HEK293 (cell line): Measurements from ENCODE around the gene CACHD1.

Source experiments
- GLI4 ChIP-seq: fragments of 450-650 bp; formaldehyde crosslinking; IDR thresholded peaks from 2 replicates; pipeline ENCODE4 v1.5.1; 2016; ENCODE audit warnings: missing biosample characterization, missing genetic modification characterization
- HOXC10 ChIP-seq: sonication (generic); formaldehyde crosslinking; IDR thresholded peaks from 2 replicates; pipeline ENCODE4 v1.8.1; 2023; ENCODE audit warnings: mild to moderate bottlenecking, missing genetic modification reagents
- INSM2 ChIP-seq: fragments of 450-650 bp; formaldehyde crosslinking; IDR thresholded peaks from 2 replicates; pipeline ENCODE4 v1.5.1; 2016; ENCODE audit warnings: missing biosample characterization, missing genetic modification characterization
- MZF1 ChIP-seq: fragments of 450-650 bp; formaldehyde crosslinking; IDR thresholded peaks from 2 replicates; pipeline ENCODE4 v1.5.1; 2017; ENCODE audit warnings: missing biosample characterization, missing genetic modification characterization, borderline replicate concordance
- OVOL3 ChIP-seq: fragments of 450-650 bp; formaldehyde crosslinking; IDR thresholded peaks from 2 replicates; pipeline ENCODE4 v1.5.1; 2016; ENCODE audit warnings: missing biosample characterization, missing genetic modification characterization
- SCRT2 ChIP-seq: fragments of 450-650 bp; formaldehyde crosslinking; IDR thresholded peaks from 2 replicates; pipeline ENCODE4 v1.5.1; 2016; ENCODE audit warnings: missing biosample characterization, missing genetic modification characterization
- TRIM28 ChIP-seq: IDR thresholded peaks from 2 replicates; pipeline ENCODE4 v1.6.1; 2011; ENCODE audit warnings: low read length, control low read depth, borderline replicate concordance
- ZBTB48 ChIP-seq: fragments of 450-650 bp; formaldehyde crosslinking; IDR thresholded peaks from 2 replicates; pipeline ENCODE4 v1.5.1; 2016; ENCODE audit warnings: missing biosample characterization, missing genetic modification characterization
- ZNF157 ChIP-seq: fragments of 450-650 bp; formaldehyde crosslinking; IDR thresholded peaks from 2 replicates; pipeline ENCODE4 v1.5.1; 2016; ENCODE audit warnings: missing biosample characterization, missing genetic modification characterization
- ZNF16 ChIP-seq: fragments of 450-650 bp; formaldehyde crosslinking; IDR thresholded peaks from 2 replicates; pipeline ENCODE4 v1.5.1; 2016; ENCODE audit warnings: low read depth, missing biosample characterization, missing genetic modification characterization
- ZNF214 ChIP-seq: fragments of 450-650 bp; formaldehyde crosslinking; IDR thresholded peaks from 2 replicates; pipeline ENCODE4 v1.5.1; 2017; ENCODE audit warnings: missing biosample characterization, mild to moderate bottlenecking, missing genetic modification characterization, borderline replicate concordance
- ZNF223 ChIP-seq: fragments of 450-650 bp; formaldehyde crosslinking; IDR thresholded peaks from 2 replicates; pipeline ENCODE4 v1.5.1; 2016; ENCODE audit warnings: missing biosample characterization, missing genetic modification characterization
- ZNF24 ChIP-seq: fragments of 450-650 bp; formaldehyde crosslinking; IDR thresholded peaks from 2 replicates; pipeline ENCODE4 v1.5.1; 2016; ENCODE audit warnings: missing biosample characterization, missing genetic modification characterization
- ZNF341 ChIP-seq: fragments of 450-650 bp; formaldehyde crosslinking; IDR thresholded peaks from 2 replicates; pipeline ENCODE4; 2016; ENCODE audit warnings: low read depth, missing biosample characterization, missing genetic modification characterization
- ZNF366 ChIP-seq: fragments of 450-650 bp; formaldehyde crosslinking; conservative IDR thresholded peaks from 2 replicates; pipeline ENCODE4 v1.5.1; 2016; ENCODE audit warnings: missing biosample characterization, missing genetic modification characterization
- ZNF560 ChIP-seq: fragments of 450-650 bp; formaldehyde crosslinking; IDR thresholded peaks from 2 replicates; pipeline ENCODE4 v1.5.1; 2017; ENCODE audit warnings: missing biosample characterization, missing genetic modification characterization, borderline replicate concordance
- ZNF600 ChIP-seq: fragments of 450-650 bp; formaldehyde crosslinking; IDR thresholded peaks from 2 replicates; pipeline ENCODE4 v1.5.1; 2016; ENCODE audit warnings: missing biosample characterization, missing genetic modification characterization
- ZNF610 ChIP-seq: fragments of 450-650 bp; formaldehyde crosslinking; IDR thresholded peaks from 2 replicates; pipeline ENCODE4 v1.5.1; 2016; ENCODE audit warnings: missing biosample characterization, missing genetic modification characterization, borderline replicate concordance
- ZNF621 ChIP-seq: fragments of 450-650 bp; formaldehyde crosslinking; IDR thresholded peaks from 2 replicates; pipeline ENCODE4 v1.5.1; 2017; ENCODE audit warnings: missing biosample characterization, missing genetic modification characterization
- ZNF624 ChIP-seq: fragments of 450-650 bp; formaldehyde crosslinking; IDR thresholded peaks from 2 replicates; pipeline ENCODE4 v1.5.1; 2017; ENCODE audit warnings: missing biosample characterization, missing genetic modification characterization
- ZNF639 ChIP-seq: fragments of 450-650 bp; formaldehyde crosslinking; IDR thresholded peaks from 2 replicates; pipeline ENCODE4 v1.5.1; 2016; ENCODE audit warnings: missing biosample characterization, missing genetic modification characterization
- ZNF677 ChIP-seq: fragments of 450-650 bp; IDR thresholded peaks from 2 replicates; pipeline ENCODE4 v1.5.0; 2018; ENCODE audit warnings: missing biosample characterization, mild to moderate bottlenecking, missing genetic modification characterization, moderate library complexity
- ZNF791 ChIP-seq: fragments of 450-650 bp; formaldehyde crosslinking; IDR thresholded peaks from 2 replicates; pipeline ENCODE4 v1.5.1; 2016; ENCODE audit warnings: missing biosample characterization, missing genetic modification characterization
- ZNF837 ChIP-seq: fragments of 450-650 bp; formaldehyde crosslinking; IDR thresholded peaks from 2 replicates; pipeline ENCODE4 v1.5.1; 2016; ENCODE audit warnings: missing biosample characterization, missing genetic modification characterization
- ZSCAN30 ChIP-seq: fragments of 450-650 bp; IDR thresholded peaks from 2 replicates; pipeline ENCODE4 v1.5.1; 2018; ENCODE audit warnings: missing biosample characterization, mild to moderate bottlenecking, missing genetic modification characterization, moderate library complexity
- TF ChIP-seq, protein P1 (sequence below): fragments of 450-650 bp; formaldehyde crosslinking; IDR thresholded peaks from 2 replicates; pipeline ENCODE4 v1.5.1; 2017; ENCODE audit warnings: missing biosample characterization, missing genetic modification characterization
- TF ChIP-seq, protein P2 (sequence below): fragments of 450-650 bp; formaldehyde crosslinking; IDR thresholded peaks from 2 replicates; pipeline ENCODE4 v1.5.1; 2016; ENCODE audit warnings: missing biosample characterization, missing genetic modification characterization
- TF ChIP-seq, protein P3 (sequence below): fragments of 450-650 bp; formaldehyde crosslinking; IDR thresholded peaks from 2 replicates; pipeline ENCODE4 v1.5.1; 2016; ENCODE audit warnings: missing biosample characterization, missing genetic modification characterization
- TF ChIP-seq, protein P4 (sequence below): fragments of 450-650 bp; formaldehyde crosslinking; IDR thresholded peaks from 2 replicates; pipeline ENCODE4 v1.5.1; 2016; ENCODE audit warnings: missing biosample characterization, missing genetic modification characterization
- TF ChIP-seq, protein P5 (sequence below): fragments of 450-650 bp; formaldehyde crosslinking; IDR thresholded peaks from 2 replicates; pipeline ENCODE4 v1.5.1; 2016; ENCODE audit warnings: missing biosample characterization, missing genetic modification characterization

Gene CACHD1

DNA sequence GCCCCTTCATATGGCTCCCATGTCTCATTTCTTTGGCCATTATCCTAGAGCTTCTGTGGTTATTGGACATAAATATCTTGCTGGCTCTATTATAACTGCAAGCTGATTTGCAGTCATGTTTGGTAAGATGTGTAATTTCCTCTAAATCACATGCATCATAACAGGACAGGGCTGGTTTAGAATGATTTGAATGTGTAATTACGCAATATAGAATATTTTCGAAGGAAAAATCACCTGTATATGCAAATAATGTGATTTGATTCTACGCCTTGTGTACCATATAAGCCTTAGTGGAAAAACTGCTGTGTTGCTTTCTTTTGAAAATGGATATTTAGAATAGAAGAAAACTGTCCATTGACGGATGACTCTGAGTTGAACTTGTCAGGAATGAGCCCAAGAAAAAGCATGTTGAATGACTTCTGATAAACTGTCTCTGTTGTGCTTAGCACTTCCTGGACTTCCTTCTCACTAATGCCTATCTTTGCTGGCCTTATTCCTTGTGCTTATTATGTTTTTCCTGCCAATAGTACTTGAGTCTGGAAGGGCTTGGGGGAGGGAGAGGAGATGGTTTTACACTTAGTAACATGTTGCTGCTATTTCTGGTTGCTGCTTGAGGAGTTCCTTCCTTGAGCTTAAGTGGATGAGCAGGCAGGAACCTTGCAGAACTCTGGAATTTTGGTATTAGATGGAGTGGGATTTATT is 6.5 kb downstream of the CACHD1 start (continued):
- TF ChIP-seq, protein P1, sequence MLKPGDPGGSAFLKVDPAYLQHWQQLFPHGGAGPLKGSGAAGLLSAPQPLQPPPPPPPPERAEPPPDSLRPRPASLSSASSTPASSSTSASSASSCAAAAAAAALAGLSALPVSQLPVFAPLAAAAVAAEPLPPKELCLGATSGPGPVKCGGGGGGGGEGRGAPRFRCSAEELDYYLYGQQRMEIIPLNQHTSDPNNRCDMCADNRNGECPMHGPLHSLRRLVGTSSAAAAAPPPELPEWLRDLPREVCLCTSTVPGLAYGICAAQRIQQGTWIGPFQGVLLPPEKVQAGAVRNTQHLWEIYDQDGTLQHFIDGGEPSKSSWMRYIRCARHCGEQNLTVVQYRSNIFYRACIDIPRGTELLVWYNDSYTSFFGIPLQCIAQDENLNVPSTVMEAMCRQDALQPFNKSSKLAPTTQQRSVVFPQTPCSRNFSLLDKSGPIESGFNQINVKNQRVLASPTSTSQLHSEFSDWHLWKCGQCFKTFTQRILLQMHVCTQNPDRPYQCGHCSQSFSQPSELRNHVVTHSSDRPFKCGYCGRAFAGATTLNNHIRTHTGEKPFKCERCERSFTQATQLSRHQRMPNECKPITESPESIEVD, result peak; percentile 90
- TF ChIP-seq ZNF610 (tag by site-specific recombination) (no peak), ZNF624 (tag by site-specific recombination) (no peak), ZNF621 (tag by site-specific recombination) (no peak), HOXC10 (CRISPR knock-in tag) (no peak), MZF1 (tag by site-specific recombination) (no peak), ZNF677 (tag by site-specific recombination) (no peak), ZNF791 (tag by site-specific recombination) (no peak), ZSCAN30 (no peak), ZNF560 (no peak), GLI4 (tag by site-specific recombination) (no peak), ZNF16 (no peak), ZNF157 (no peak), ZNF639 (tag by site-specific recombination) (no peak), INSM2 (tag by site-specific recombination) (no peak), OVOL3 (tag by site-specific recombination) (no peak), ZNF600 (tag by site-specific recombination) (peak; percentile 67), ZBTB48 (no peak), ZNF223 (tag by site-specific recombination) (no peak), SCRT2 (tag by site-specific recombination) (peak; percentile 88), ZNF837 (tag by site-specific recombination) (no peak), ZNF214 (tag by site-specific recombination) (no peak), ZNF24 (tag by site-specific recombination) (no peak), ZNF366 (tag by site-specific recombination) (no peak), ZNF341 (tag by site-specific recombination) (no peak), TRIM28 (0 out of 2 replicates have a peak, but pooled peaks have one; percentile 19)
- TF ChIP-seq, protein P2, sequence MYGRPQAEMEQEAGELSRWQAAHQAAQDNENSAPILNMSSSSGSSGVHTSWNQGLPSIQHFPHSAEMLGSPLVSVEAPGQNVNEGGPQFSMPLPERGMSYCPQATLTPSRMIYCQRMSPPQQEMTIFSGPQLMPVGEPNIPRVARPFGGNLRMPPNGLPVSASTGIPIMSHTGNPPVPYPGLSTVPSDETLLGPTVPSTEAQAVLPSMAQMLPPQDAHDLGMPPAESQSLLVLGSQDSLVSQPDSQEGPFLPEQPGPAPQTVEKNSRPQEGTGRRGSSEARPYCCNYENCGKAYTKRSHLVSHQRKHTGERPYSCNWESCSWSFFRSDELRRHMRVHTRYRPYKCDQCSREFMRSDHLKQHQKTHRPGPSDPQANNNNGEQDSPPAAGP (tag by site-specific recombination), result no peak
- TF ChIP-seq, protein P3, sequence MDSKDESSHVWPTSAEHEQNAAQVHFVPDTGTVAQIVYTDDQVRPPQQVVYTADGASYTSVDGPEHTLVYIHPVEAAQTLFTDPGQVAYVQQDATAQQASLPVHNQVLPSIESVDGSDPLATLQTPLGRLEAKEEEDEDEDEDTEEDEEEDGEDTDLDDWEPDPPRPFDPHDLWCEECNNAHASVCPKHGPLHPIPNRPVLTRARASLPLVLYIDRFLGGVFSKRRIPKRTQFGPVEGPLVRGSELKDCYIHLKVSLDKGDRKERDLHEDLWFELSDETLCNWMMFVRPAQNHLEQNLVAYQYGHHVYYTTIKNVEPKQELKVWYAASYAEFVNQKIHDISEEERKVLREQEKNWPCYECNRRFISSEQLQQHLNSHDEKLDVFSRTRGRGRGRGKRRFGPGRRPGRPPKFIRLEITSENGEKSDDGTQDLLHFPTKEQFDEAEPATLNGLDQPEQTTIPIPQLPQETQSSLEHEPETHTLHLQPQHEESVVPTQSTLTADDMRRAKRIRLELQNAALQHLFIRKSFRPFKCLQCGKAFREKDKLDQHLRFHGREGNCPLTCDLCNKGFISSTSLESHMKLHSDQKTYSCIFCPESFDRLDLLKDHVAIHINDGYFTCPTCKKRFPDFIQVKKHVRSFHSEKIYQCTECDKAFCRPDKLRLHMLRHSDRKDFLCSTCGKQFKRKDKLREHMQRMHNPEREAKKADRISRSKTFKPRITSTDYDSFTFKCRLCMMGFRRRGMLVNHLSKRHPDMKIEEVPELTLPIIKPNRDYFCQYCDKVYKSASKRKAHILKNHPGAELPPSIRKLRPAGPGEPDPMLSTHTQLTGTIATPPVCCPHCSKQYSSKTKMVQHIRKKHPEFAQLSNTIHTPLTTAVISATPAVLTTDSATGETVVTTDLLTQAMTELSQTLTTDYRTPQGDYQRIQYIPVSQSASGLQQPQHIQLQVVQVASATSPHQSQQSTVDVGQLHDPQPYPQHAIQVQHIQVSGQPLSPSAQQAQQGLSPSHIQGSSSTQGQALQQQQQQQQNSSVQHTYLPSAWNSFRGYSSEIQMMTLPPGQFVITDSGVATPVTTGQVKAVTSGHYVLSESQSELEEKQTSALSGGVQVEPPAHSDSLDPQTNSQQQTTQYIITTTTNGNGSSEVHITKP (tag by site-specific recombination), result no peak
- TF ChIP-seq, protein P4, sequence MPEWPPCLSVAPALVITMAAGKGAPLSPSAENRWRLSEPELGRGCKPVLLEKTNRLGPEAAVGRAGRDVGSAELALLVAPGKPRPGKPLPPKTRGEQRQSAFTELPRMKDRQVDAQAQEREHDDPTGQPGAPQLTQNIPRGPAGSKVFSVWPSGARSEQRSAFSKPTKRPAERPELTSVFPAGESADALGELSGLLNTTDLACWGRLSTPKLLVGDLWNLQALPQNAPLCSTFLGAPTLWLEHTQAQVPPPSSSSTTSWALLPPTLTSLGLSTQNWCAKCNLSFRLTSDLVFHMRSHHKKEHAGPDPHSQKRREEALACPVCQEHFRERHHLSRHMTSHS (tag by site-specific recombination), result no peak
- TF ChIP-seq, protein P5, sequence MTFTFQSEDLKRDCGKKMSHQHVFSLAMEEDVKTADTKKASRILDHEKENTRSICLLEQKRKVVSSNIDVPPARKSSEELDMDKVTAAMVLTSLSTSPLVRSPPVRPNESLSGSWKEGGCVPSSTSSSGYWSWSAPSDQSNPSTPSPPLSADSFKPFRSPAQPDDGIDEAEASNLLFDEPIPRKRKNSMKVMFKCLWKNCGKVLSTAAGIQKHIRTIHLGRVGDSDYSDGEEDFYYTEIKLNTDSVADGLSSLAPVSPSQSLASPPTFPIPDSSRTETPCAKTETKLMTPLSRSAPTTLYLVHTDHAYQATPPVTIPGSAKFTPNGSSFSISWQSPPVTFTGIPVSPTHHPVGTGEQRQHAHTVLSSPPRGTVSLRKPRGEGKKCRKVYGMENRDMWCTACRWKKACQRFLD (tag by site-specific recombination), result no peak
